ENCODE data around the gene XPR1. TPM values are rescaled to one million over a fixed set of nuclear protein-coding genes. Genes with fewer than 3 reads are reported as not detected.

The XPR1 gene
- total and polyA plus RNA-seq, 2 experiments from 2014 or later, result 4.9 to 15.6 TPM

DNA sequence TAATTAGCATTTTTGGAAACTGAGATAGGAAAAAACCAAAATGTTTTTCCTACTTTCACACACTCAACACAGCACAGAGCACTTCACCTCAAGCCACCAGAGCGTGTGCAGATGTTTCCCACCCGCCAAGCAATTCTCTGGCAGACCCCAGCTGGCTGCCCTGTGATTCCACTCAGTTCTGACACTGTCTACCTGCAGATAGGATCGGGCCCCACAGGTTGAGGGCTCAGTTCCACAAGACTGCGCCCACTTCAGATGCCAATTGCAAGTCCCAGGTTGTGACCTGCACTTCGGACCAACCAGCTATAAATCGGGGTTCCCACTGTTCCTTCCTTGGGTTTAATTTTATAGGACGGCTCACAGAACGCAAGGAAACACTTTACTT, 290.8 kb downstream of the XPR1 start:
- DNase-seq, result no peak

DNA sequence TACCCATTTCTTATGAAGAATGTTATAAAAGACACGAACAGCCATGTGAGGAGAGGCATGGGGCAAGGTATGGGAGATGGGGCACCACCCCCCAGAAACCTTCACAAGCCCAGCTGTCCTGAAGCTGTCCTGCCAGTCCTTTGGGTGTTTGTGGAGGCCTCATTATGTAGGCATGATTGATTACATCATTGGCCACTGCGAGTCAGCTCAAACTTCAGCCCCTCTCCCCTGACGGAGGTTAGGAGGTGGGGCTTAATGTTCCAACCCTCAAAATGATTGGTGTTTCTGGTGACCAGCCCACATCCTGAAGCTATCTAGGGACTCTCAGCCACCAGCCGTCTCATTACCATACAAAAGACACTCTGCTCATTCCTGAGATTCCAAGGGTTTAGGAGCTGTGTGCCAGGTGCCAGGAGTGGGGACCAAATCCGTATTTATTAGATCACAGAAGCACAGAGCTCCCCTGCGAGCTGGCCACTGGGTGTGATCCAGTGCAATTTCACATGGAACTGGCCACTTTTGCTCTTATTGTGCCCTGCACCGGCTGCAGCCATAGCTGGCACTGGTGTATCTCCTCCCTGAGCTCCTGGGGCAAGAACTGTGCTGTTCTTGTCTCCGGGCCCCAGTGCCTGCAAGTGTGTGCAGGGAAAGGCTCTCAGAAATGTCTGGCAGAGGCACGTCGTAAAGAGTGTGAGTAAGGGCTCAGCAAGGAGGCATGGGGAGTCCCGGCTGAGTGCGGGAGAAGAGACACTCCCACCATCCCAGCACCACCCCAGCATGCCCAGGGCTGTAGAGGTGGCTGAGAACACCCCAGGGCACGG, 291.4 kb downstream of the XPR1 start:
- Histone ChIP-seq H4K20me1 (ENCODE audit: insufficient read depth) (no peaks in the 10 kb centered on the region), H3K79me2 (ENCODE audit: insufficient read depth) (no peaks in the 10 kb centered on the region), H3K27ac (no peak overlapping the region), H3K9me3 (ENCODE audit: low read depth) (no peaks in the 10 kb centered on the region), H3K4me3 (no peak overlapping the region), H3F3A (ENCODE audit: insufficient read depth) (no peaks in the 10 kb centered on the region), H3K36me3 (ENCODE audit: low read depth) (no peaks in the 10 kb centered on the region), H3K9ac (no peak overlapping the region), H3K27me3 (replicated peaks; ENCODE audit: insufficient read depth) (no peaks in the 10 kb centered on the region), H2AFZ (no peak overlapping the region), H3K4me1 (ENCODE audit: insufficient read depth) (no peaks in the 10 kb centered on the region; the same call in 1 of the 2 replicates), H3K9me2 (ENCODE audit: insufficient read depth) (no peaks in the 10 kb centered on the region), H3K4me2 (ENCODE audit: unreplicated experiment) (no peak overlapping the region)
- in situ Hi-C loops (cut with MboI), result no loop called here
- DNase-seq, result peak; percentile 13
- 68 to 72% methylated on average over 13 of the region's 13 CpGs for WGBS, 2 experiments (ENCODE audit: low coverage in 1 of 2, low lambda C conversion rate in 2 of 2, missing lambda C conversion rate in 2 of 2)
- TF ChIP-seq EZH2 (IDR thresholded peaks at IDR 0.05; ENCODE audit: insufficient read depth, poor library complexity, severe bottlenecking), result no peak
- no peak for TF ChIP-seq EZH2phosphoT487 (IDR thresholded peaks at IDR 0.05; ENCODE audit: insufficient read depth, low read depth)

More for the DNA sequence above, 290.8 kb downstream of the XPR1 start:
- in situ Hi-C loops (cut with MboI), result no loop called here
- Histone ChIP-seq H2AFZ (no peak overlapping the region), H3K4me1 (ENCODE audit: insufficient read depth) (no peaks in the 10 kb centered on the region; the same call in 1 of the 2 replicates), H3K4me3 (no peak overlapping the region), H3K79me2 (ENCODE audit: insufficient read depth) (no peaks in the 10 kb centered on the region), H3K9ac (no peak overlapping the region), H3K27me3 (replicated peaks; ENCODE audit: insufficient read depth) (no peaks in the 10 kb centered on the region), H3F3A (ENCODE audit: insufficient read depth) (no peaks in the 10 kb centered on the region), H4K20me1 (ENCODE audit: insufficient read depth) (no peaks in the 10 kb centered on the region), H3K36me3 (ENCODE audit: low read depth) (no peaks in the 10 kb centered on the region), H3K27ac (no peak overlapping the region), H3K4me2 (ENCODE audit: unreplicated experiment) (no peak overlapping the region), H3K9me2 (ENCODE audit: insufficient read depth) (no peaks in the 10 kb centered on the region), H3K9me3 (ENCODE audit: low read depth) (no peaks in the 10 kb centered on the region)
- 93 to 95% methylated on average over 8 of the region's 8 CpGs for WGBS, 2 experiments (ENCODE audit: low coverage in 1 of 2, low lambda C conversion rate in 2 of 2, missing lambda C conversion rate in 2 of 2)
- TF ChIP-seq EZH2 (IDR thresholded peaks at IDR 0.05; ENCODE audit: insufficient read depth, poor library complexity, severe bottlenecking), result no peak
- no peak for TF ChIP-seq EZH2phosphoT487 (IDR thresholded peaks at IDR 0.05; ENCODE audit: insufficient read depth, low read depth)

- Histone ChIP-seq H4K20me1 (ENCODE audit: insufficient read depth) (no peaks in the 10 kb centered on the region), H3K9me2 (ENCODE audit: insufficient read depth) (no peaks in the 10 kb centered on the region), H3F3A (ENCODE audit: insufficient read depth) (no peaks in the 10 kb centered on the region), H3K4me1 (ENCODE audit: insufficient read depth) (no peaks in the 10 kb centered on the region; the same call in 1 of the 2 replicates), H2AFZ (no peak overlapping the region), H3K27ac (no peak overlapping the region), H3K36me3 (ENCODE audit: low read depth) (no peaks in the 10 kb centered on the region), H3K79me2 (ENCODE audit: insufficient read depth) (no peaks in the 10 kb centered on the region), H3K4me3 (no peak overlapping the region), H3K27me3 (replicated peaks; ENCODE audit: insufficient read depth) (no peaks in the 10 kb centered on the region), H3K4me2 (ENCODE audit: unreplicated experiment) (no peak overlapping the region), H3K9me3 (ENCODE audit: low read depth) (no peaks in the 10 kb centered on the region), H3K9ac (no peak overlapping the region)
- DNase-seq, result no peak
- TF ChIP-seq EZH2phosphoT487 (IDR thresholded peaks at IDR 0.05; ENCODE audit: insufficient read depth, low read depth), result no peak
- TF ChIP-seq EZH2 (IDR thresholded peaks at IDR 0.05; ENCODE audit: insufficient read depth, poor library complexity, severe bottlenecking), result no peak
- in situ Hi-C loops (cut with MboI), result no loop called here
- 75% methylated on average over 4 of the region's 4 CpGs for WGBS, 2 experiments (ENCODE audit: low coverage in 1 of 2, low lambda C conversion rate in 2 of 2, missing lambda C conversion rate in 2 of 2)
Observed at GRCh38 chr1:180923887-180924286, 292.1 kb downstream of the XPR1 start.

- Histone ChIP-seq H4K20me1 (ENCODE audit: insufficient read depth) (no peaks in the 10 kb centered on the region), H3K27me3 (replicated peaks; ENCODE audit: insufficient read depth) (no peaks in the 10 kb centered on the region), H3K4me2 (ENCODE audit: unreplicated experiment) (no peak overlapping the region), H3K9me2 (ENCODE audit: insufficient read depth) (no peaks in the 10 kb centered on the region), H3K9me3 (ENCODE audit: low read depth) (no peaks in the 10 kb centered on the region), H2AFZ (no peak overlapping the region), H3K36me3 (ENCODE audit: low read depth) (no peaks in the 10 kb centered on the region), H3F3A (ENCODE audit: insufficient read depth) (no peaks in the 10 kb centered on the region), H3K79me2 (ENCODE audit: insufficient read depth) (no peaks in the 10 kb centered on the region), H3K4me1 (ENCODE audit: insufficient read depth) (no peaks in the 10 kb centered on the region; the same call in 1 of the 2 replicates), H3K4me3 (no peak overlapping the region), H3K27ac (no peak overlapping the region), H3K9ac (no peak overlapping the region)
- TF ChIP-seq EZH2 (IDR thresholded peaks at IDR 0.05; ENCODE audit: insufficient read depth, poor library complexity, severe bottlenecking), result no peak
- TF ChIP-seq EZH2phosphoT487 (IDR thresholded peaks at IDR 0.05; ENCODE audit: insufficient read depth, low read depth), result no peak
- no peak for DNase-seq
- in situ Hi-C loops (cut with MboI), result no loop called here
- 86 to 97% methylated on average over 2 of the region's 2 CpGs for WGBS, 2 experiments (ENCODE audit: low coverage in 1 of 2, low lambda C conversion rate in 2 of 2, missing lambda C conversion rate in 2 of 2)
Observed at GRCh38 chr1:180924939-180925338, 293.1 kb downstream of the XPR1 start.

Measured in GM23248 (cell line).